Prostate gland (tissue), 2 donors: Measurements from ENCODE around the gene PHOX2A.
"Not testable (repeated sequence)": the region's sequence is repeated elsewhere in the genome, so short reads cannot be mapped to it uniquely, and the experiment has no call there.

Experiments
- CTCF ChIP-seq, 4 experiments: fragments of 200-600 bp in 2 of 4; fragments of 450-650 bp in 2 of 4; sonication (generic) in 2 of 4; IDR thresholded peaks; 1 replicate in 3 of 4; 2 replicates in 1 of 4; pipeline ENCODE4 v1.5.1; 2016 to 2019; ENCODE audit warnings: antibody characterized with exemption in 4 of 4, mild to moderate bottlenecking in 2 of 4, moderate library complexity in 2 of 4
- POLR2A ChIP-seq: fragments of 450-650 bp; IDR thresholded peaks from one replicate; pipeline ENCODE4 v1.6.1; 2016; ENCODE audit warnings: antibody characterized with exemption, mild to moderate bottlenecking
- POLR2AphosphoS5 ChIP-seq: sonication (generic); formaldehyde crosslinking; IDR thresholded peaks from one replicate; pipeline ENCODE4 v1.6.1; 2017; ENCODE audit warnings: antibody characterized with exemption

GRCh38 chr11:72266960-72267359 is 23.0 kb upstream of the PHOX2A start:
- not testable (repeated sequence) for TF ChIP-seq CTCF (IDR thresholded peaks at IDR 0.05); POLR2A; POLR2AphosphoS5
